CD4-positive, alpha-beta T cell treated with Interleukin-17A for 1 hour (primary cell): Measurements from ENCODE around the gene LOXHD1.

Experiments used
- DNase-seq: peaks from one replicate; pipeline ENCODE4 v3.0.0-alpha.2; 2020

The LOXHD1 gene

DNA sequence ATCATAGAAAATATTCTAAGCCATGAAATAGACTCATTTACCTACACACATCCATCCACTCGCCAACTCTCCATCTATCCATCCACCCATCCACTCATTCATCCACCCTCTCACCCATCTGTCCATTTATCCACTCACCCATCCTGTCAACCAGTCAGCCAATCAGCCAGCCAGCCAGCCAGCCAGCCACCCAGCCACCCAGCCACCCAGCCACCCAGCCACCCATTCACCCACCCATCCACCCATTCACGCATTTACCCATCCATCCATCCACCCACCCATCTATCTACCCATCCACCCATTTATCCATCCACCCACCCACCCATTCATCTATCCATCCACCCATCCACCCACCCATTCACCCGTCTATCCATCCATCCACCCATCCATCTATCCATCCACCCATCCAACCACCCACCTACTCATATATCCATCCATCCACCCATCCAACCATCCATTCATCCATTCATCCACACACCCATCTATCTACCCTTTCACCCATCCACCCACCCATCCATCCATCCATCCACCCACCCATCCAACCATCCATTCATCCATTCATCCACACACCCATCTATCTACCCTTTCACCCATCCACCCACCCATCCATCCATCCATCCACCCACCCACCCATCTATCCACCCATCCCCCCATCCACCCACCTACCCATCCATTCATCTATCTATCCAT is 185.1 kb downstream of the LOXHD1 start:
- DNase-seq: no peak

DNA sequence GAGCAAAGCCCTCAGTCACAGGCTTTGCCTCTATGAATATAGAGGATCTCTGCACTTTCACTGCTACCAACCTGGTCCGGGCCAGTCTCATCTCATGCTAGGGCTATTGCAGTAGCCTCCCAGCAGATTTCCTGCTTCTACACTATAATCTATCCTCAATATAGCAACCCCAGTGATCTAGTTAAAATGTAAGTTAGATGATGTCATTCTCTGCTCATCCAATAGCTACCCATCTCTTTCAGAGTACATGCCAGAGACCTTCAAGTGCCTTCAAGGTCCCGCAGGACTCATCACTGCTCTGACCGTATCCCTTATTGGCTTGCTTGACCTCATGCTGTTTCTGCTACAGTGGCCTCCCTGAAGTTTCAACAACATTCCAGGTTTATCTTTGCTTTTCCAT is 186.3 kb downstream of the LOXHD1 start:
- no peak for DNase-seq

DNA sequence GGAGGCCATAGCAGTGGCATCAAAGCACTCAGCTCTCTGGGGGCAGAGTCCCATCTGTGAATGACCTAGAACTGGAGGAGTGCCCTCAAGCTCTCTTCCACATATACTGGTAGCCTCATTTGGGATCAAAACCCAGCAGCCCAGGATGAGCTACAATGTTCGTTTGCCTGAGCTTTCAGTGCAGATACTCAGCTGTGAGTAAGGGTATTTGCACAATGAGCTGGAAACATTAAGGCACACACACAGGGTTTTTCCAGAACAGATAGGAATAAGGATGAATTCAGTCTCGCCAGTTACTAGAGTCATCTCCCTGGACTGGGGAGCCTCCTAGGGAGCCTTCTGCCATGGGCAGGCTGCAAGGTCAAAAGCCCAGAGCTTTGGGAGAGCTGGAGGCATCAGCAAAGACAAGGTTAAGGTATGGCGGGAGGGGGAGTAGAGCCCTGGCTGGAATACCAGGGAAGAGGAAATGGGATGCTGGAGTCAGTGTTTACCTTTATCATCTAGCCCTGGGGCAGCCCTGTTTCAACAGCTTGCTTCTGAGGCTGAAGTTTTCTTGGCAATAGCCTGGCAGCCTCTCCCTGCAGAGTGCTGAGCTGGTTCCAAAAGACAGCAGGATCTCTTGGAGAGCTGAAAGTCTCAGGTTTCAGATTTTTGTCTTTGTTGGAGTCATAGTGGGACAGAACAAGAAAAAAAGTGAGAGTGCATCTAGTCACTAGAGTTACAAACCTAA is 187.7 kb downstream of the LOXHD1 start:
- no peak for DNase-seq

DNA sequence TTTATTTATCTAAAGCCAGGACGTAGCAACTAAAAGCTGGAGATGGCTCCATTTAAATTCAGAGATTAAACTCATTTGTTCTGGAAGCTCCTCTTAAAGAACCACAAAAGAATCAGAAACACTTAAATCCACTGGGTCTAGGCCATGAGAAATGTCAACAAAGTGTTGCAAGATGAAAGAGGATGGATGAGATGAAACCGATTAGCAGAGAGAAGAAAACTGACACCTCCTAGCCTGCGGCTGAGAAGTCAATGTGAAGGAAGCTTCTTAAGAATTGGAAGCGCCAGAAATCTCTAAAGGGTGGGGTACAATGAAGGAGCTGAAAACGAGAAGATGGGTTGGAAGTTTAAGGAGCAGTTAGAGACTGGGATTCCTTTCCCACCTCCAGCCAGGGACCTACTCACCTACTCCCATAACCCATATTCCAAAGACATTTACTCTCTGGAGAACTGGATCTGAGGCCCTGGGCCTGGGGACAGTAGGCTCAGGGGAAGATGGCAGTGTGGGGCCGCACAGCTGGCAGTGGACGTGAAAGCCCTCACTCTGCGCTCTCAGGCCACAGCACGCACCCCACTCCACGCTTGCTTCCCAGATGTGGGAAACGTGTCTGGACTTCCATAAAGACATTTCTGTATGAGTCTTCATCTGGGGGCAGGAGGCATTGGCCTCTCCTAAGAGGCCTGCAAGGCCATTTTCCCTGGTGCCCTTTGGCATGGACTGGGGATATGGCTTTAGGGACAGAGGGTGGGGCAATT is 188.4 kb downstream of the LOXHD1 start:
- no peak for DNase-seq

DNA sequence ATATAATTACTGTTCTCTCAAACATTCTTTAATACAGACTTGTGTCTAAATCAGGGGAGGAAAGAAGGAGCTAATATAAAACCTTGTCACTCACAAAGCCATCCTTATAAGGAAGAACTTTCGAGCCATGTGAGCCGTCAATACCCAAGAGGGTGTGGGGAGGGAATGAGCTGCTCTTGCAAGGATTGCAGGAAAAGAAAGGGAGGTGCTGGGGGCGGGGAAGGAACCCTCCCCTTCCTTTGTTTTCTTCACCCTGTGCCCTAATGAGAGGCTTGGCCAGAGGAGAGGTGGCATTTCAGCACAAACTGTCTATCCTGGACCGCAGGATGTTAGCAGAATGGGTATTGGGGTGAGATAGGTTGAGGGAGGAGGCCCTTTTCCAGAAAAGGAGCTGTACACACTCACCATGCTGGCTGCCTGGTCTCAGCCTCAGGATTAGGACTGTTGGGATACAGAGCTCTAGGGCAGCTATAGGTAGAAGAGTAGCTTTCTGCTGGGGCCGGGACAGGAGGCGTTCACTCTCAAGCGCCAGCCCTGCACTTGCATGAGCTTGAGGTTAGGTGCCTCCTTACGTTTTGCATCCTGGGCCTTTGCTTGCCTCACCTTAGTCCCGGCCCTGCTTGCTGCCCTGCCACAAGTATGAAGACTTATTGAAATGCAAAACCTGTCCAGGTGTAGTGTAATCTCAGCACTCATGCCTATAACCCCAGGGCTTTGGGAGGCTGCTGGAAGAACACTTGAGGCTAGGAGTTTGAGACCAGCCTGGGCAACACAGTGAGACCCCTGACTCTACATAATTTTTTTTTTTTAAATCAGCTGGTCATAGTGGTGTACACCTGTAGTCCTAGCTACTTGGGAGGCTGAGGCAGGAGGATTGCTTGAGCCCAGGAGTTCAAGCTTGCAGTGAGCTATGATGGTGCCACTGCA is 190.5 kb downstream of the LOXHD1 start:
- no peak for DNase-seq

DNA sequence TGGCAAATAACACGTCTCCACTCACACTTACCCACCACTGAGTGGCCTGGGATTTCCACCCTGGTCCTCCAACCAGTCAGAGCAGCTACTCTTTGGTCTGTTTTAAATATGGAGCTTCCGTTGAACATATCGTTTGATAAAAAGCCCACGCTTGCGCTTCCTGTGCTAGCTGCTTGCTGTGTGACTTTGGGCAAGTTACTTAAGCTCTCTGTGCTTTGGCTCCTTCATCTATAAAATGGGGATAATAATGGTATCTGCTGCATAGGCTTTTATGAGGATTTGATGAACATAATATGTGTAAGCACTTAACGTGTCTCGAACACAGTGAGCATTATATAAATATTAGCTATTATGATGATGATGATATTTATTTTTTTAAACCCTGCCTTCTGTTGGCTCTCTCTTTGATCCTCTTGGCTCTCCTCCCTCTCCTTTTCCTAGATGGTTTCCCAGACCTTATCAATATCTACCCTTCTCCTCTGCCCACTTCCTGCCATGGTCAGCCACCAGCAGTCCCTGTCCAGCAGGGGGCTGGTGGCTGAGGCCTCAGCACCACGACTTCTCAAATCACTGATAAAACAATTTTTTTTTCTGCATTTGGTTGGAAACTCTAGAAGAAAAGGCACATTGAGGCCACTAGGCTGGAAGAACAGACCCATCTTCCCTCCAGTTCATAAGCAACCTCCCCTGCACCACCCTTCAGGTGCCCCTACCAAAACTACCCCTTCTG is 191.9 kb downstream of the LOXHD1 start:
- DNase-seq: no peak

DNA sequence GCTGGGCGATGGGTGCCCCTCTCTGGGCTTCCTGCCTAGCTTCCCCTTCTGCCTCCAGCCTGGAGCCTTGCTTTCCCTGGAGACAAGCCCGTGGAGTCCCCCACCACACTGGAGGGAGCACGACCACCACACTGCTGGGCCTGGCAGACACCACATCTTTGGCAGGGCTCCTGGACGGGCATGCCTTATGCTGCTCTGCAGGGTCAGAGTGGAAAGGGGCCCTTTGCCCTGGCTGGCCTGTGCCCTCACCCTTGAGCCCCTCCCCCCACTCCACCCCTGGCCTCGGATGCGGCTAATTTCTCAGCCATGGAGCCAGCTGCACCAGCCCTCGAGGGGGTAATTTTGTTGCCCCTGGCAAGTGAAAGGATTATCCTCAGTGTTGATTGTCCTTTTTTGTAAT is 194.5 kb downstream of the LOXHD1 start:
- DNase-seq: no peak

DNA sequence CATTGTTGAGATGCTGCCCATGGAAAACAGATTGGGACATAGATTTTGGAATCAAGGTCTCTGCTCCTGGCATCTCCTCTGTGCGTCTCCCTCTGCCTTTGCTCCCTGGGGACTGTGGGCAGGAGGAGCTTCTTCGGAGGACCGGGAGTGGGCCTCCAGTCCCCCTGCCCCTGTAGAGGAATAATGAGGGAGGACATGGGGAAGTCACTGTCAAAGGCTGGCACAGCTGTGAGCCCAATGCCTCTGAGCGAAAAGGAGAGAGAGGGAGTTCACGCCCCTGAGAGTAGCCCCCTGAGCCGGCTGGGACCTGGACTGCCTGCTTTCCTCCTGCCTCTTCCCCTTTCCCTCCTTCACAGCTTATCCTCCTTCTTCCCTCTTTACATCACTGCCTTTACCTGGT is 195.0 kb downstream of the LOXHD1 start:
- no peak for DNase-seq

DNA sequence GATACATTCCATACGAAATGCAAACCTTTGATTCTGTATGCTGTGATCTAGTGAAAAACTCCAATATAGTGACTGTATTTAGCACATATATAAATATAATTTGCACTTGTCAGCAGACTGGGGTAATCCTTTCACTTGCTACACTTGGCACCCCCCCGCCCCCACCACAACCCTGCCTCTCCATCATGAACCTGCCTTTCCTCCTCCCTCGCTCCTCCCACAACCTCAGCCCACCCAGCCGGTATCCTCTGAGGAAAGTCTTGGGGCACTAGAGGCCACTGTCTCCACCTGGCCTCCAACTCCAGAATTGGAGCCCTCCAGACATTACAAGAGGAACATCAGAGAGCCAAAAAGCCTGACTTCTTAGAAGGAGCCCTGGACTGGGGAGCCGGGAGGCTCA is 196.3 kb downstream of the LOXHD1 start:
- no peak for DNase-seq

DNA sequence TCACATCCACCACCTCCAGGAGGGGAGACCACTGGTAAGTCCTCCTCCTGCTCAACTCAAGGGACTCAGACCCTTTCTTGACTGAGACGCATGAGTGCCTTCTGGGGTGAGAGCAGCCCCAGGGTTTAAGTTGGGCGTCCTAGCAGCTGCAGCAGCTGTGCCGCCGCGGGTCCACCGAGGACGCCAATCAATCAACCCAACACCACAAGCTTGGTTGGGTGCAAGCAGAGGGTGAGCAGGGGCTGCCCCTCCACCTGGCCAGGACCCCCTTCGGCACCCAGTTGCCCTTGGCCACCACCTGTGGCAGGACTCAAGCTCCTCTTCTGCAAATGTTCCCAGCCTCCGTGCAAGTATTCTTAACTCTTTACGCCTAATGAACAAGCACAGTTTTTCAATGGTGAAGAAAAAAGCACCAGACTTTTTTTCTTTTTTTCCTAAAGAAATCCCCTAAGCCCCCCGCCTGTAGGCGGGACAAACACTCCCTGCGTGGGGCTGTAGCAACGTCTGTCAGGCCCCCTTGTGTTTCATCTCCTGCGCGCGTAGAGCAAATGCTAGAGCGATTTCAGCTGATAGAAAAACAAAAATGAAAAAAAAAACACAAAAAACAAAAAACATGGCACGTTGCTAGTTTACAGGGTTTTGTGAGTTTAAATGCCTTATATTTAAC is 197.1 kb downstream of the LOXHD1 start:
- no peak for DNase-seq

DNA sequence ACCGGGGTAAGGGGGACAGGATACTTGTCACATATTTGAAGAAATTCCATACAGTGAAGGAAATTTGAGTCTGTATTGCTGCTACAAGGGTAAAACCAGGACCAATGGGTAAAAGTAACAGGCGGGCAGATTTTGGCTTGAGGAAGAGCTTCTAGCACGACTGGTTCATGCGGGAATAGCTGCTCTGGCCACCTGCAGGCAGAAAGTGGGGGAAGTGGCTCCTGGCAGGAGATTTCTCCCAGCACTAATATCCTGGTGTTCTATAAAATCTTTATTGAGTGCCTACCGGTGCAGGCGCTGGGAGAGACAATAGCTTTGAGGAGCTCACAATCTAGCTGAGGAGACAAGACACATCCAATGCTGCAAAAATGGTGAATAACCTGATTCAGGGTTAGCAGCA is 198.5 kb downstream of the LOXHD1 start:
- no peak for DNase-seq

DNA sequence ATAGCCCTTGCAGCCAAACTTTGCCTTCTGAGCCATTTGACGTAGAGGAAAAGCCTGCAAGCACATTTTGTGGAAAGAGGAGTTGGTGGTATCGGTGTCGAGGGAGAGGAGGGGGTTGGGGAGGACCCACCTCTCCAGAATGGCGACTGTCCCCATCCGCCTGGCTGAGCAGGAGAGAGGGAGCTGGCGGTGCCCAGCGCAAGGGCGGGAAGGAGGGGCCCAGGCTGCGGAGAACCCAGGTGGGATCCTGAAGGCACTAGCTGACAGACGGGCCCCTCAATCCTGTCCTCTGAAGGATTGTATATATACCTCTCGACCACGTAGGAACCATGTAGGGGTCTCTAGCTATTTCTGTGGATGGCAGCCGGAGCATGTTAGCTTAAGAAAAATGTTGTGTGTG is 200.3 kb downstream of the LOXHD1 start:
- DNase-seq: no peak

DNA sequence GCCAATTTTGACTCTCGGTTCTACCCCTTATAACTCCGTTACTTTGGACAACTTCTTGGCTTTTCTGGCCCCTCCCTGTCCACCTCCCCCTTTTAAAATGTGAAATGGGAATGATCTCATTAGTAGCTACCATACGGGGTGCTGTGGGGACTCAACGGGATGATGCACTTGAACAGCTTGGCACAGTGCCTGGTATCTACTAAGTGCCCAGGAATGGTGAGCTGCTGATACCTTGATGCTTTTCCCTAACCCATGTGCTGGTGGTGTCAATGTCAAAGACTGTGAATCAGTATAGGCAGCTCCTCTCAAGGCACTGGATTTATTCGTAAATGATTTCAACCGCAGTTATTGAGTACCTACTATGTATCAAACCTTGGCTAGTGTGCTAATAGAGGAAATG is 204.2 kb downstream of the LOXHD1 start:
- DNase-seq: no peak

DNA sequence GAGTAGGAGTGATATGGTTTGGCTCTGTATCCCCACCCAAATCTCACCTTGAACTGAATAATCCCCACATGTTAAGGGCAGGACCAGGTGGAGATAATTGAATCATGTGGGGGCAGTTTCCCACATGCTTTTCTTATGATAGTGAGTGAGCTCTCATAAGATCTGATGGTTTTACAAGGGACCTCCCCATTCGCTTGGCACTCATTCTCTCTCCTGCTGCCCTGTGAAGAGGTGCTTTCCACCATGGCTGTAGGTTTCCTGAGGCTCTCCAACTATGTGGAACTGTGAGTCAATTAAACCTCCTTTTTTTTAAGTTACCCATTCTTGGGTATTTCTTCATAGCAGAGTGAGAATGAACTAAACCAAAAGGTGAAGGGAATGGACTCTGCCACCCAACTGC is 207.5 kb downstream of the LOXHD1 start:
- DNase-seq: no peak

DNA sequence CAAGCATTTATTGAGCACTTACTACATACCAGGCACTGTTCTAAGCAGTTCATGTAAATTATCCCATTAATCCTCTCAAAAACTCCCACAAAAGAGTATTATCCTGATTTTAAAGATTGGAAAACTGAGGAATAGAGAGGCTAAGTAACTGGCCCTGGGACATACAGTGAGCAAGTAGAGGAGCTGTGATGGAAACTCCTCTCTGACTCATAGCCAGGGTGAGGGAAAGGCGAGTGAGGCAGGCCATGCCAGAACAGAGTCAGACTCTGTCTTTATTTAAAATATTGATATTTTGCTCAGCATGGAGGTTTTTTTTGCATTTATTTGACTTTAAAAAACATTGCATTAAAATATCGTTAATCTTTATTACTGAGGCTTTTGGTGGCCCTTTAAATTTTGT is 208.0 kb downstream of the LOXHD1 start:
- no peak for DNase-seq

DNA sequence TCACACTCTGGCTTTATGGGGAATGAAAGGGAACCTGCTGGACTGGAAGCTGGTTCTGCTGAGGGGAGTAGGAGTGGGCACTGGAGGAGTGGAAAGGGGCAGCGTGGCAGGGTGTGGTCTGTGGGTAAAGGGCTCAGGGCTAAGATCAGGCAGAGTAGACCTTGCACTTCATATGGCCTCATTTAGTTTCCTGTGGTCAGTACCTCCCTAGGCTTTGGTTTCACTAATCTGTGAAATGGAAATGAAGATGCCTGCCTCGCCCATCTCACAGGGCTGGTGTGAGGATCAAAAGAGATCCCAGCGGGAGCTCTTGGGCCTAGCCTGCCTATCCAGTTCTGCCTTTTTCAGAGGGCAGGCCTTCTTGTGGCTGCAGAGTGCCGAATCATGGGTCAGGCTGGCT is 208.7 kb downstream of the LOXHD1 start:
- DNase-seq: no peak

DNA sequence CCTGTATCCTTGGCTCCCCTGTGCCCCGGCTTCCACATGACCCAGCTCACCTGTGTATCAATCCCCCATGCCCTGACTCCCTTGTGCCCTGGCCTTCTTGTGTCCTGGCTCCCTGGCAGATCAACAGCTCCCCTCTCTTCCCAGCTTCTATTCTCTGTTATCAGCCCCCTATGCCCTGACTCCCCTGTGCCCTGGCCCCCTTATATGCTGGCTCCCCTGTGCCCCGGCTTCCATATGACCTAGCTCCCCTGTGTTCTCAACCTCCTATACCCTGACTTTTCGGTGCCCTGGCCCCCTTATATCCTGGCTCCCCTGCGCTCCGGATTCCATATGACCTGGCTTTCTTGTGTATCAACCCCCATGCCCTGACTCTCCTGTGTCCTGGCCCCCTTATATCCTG is 209.2 kb downstream of the LOXHD1 start:
- DNase-seq: no peak

DNA sequence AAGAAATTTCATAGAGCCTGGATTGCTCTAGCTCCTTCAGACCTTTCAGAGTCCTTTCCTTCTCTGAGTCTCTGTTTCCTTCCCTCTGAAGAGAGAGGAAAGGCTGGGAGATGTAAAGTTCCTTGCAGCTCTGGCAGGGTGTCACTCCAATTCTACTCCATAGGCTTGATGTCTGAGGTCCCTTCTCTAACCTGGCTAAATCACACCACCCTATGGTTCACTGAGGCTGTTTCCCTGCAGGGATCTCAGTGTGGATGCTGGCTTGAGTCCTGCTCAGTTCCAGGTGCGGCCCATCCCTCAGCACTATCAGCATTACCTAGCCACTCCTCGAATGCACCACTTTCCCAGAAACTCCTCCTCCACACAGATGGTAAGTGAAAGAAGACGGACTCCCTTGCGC is 209.7 kb downstream of the LOXHD1 start:
- no peak for DNase-seq

DNA sequence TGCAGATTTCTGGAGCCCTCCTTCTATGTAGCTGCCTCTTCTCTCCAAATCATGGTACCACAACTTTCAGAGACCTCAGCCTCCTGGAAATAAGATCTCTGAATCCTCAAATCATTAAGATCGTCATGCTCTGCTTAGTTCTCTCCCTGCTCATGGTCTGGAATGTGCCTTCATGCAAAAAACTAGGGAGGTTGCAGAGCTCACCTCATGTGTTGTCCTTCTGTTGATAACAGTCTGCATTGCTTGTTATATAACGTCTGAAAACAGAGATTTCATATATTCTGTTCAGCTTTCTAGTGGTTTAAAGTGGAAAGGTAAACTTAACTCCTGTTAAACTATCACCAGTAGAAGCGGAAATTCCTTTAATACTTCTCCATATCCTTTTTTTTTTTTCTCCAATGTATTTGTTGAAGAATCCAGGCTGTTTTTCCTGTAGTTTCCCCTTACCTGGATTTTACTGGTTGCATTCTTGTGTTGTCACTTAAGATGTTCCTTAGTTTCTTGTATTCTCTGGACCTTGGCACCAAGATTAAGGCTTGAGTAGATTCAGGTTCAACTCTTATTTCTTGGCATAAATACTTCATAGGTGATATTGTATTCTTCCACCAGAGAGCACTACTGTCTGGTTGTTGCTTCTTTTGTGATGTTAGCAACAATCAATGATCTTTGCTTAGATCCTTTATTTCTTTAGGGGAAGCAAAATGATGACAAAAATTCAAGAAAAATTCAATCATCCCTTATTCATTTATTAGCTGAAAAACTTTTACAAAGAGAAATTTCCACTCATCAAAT is 211.3 kb downstream of the LOXHD1 start:
- DNase-seq: no peak

DNA sequence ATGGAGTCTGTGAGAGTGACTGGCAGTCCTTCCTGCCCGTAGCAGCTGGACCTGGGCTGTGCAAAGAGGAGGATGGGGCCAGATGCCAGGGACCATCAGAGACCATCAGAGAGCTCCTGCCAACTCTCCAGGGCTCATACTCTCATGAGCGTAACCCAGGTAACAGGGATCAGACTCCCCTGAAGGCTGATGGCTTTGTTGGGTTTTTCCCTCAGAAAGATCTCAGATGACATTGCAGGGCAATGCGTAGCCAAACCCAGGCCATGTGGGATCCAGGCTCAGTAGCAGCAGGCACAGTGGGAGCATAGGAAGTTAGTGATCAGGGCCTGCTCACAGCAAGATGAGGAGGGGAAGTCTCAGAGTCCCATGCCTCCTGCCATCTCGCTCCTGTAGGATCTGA is 218.0 kb downstream of the LOXHD1 start:
- DNase-seq: no peak

DNA sequence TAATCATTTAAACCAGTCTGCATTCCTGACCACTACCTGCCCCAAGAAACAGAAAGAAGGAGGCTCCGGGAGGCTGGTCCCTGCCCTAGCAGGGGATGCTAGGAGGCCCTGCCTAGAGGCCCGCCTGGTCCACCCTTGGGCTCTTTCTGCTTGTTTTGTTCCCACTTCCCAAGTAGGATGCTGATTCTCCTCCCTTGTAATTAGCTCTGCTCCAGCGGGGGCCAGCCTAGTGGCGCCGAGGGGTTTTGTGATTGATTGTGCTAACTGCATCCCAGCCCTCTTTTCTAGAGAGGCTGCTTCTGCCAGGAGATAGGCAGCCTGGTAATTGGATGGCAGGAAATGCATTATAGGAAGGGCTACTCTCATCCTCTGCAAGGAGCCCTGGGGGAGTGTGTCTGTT is 220.0 kb downstream of the LOXHD1 start:
- DNase-seq: no peak
